Stimulated activated CD4-positive, alpha-beta T cell treated with anti-CD3 and anti-CD28 coated beads, Interleukin-15, amount 100 ng/mL, for 48 hours (primary cell): ENCODE results near the gene BUB3.
"Not testable (repeated sequence)": the region's sequence is repeated elsewhere in the genome, so short reads cannot be mapped to it uniquely, and the experiment has no call there.

Experiments used
- DNase-seq, 2 donors: peaks; one replicate each; pipeline ENCODE4 v3.0.0-alpha.2; 2020; ENCODE audit warnings: low read depth in 2 of 2

Gene BUB3

DNA sequence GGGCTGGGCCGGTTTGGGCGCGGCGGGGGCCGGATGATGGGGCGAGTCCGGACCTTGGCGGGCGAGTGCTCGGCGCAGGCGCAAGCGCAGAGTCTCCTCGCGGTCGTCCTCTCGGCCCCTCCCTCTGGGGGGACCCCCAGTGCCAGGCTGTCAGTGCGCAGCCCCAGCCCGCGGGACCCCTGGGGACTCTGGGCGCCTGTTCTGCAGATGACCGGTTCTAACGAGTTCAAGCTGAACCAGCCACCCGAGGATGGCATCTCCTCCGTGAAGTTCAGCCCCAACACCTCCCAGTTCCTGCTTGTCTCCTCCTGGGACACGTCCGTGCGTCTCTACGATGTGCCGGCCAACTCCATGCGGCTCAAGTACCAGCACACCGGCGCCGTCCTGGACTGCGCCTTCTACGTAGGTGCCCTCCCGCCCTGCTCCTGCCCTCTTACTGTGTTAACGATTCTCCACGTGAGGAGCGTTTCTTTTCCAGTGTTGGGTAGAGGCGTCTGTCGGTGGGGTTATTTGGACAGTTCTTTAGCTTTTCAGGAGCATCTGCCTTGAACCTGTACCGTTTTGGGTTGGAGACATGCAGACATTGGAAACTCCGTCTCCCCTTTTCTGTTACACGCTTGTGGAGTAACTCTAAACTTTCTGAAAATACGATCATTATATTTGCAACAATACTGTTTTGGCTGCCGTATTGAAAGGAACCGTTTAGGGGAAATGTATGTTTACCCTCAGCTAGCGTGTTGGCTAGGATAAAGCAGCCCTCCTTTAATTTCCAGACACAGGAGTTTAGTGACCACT is 706 bp downstream of the BUB3 start:
- DNase-seq, result no peak

GRCh38 chr10:123156078-123156477 is 1.9 kb downstream of the BUB3 start:
- no peak for DNase-seq

- no peak for DNase-seq
Measured at GRCh38 chr10:123157210-123157609, 3.0 kb downstream of the BUB3 start.

GRCh38 chr10:123158682-123159081 is 4.5 kb downstream of the BUB3 start:
- no peak for DNase-seq

GRCh38 chr10:123160311-123160980 is 6.2 kb downstream of the BUB3 start:
- DNase-seq, result no peak

DNA sequence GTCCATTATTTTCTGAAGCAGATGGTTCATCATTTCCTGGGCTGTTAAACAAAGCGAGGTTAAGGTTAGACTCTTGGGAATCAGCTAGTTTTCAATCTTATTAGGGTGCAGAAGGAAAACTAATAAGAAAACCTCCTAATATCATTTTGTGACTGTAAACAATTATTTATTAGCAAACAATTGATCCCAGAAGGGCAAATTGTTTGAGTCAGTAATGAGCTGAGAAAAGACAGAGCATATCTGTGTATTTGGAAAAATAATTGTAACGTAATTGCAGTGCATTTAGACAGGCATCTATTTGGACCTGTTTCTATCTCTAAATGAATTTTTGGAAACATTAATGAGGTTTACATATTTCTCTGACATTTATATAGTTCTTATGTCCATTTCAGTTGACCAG is 10.1 kb downstream of the BUB3 start:
- no peak for DNase-seq

- no peak for DNase-seq
Measured at GRCh38 chr10:123165445-123166072, 11.4 kb downstream of the BUB3 start.

DNA sequence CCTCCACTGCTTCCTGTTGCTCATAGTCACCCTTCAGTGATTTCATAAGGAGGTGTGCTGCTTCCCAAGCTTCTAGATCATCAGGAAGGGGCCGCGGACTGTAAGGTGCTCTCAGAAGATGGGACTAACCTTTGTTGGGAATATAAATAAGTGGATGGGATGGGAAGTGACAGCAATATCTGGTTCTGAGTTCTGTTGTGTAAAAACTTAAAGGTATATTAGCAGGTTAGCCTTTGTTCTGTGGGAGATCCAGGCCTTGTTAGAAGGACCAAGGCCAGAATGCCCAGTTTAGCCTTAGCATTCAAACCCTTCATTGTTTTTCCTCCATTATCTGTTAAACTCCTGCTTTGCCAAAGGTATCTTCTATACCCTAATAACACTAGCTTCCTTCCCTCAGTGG is 12.4 kb downstream of the BUB3 start:
- DNase-seq, result no peak

- DNase-seq, result no peak
Measured at GRCh38 chr10:123170961-123171360, 16.8 kb downstream of the BUB3 start.

- DNase-seq, result not testable (repeated sequence)
Measured at GRCh38 chr10:123171616-123172015, 17.4 kb downstream of the BUB3 start.

- no peak for DNase-seq
Measured at GRCh38 chr10:123175389-123176387, 21.5 kb downstream of the BUB3 start.

GRCh38 chr10:123178390-123178789 is 24.2 kb downstream of the BUB3 start:
- DNase-seq, result not testable (repeated sequence)

GRCh38 chr10:123180101-123181090 is 26.2 kb downstream of the BUB3 start:
- no peak for DNase-seq

DNA sequence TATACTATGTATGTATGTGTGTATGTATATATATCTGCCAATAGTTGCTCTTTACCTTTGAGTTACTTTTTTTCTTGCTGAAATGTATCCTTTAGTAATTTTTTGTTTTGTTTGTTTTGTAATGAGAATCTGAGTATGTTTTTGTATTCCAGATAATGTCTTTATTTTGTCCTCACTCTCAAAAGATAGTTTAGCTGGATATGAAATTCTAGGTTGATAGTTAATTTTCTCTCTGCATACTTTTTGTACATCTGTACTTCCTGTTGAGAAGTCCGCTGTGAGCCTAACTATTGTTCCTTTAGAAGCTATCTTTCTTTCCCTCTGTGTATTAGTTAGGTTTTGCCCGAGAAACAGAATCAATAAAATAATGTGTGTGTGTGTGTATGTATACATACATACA is 29.5 kb downstream of the BUB3 start:
- no peak for DNase-seq

DNA sequence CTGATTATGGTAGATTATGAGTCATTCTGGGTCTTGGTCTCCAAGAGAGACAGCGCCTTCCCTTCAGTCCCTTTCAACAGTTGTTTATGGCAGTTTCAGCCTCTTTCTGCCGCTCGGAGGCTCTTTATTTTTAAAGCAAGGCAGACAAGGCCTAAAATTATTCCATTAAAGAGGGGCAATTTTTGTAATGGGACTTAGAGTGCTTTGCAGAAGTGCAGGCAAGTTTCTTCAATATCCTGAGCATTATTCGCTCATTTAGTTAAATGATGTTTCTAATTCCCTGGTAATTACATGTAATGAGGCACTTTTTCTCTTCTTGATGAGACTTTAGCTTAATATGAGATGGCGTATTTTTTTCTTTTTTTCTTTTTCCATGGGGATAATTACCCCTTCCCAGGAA is 33.6 kb downstream of the BUB3 start:
- no peak for DNase-seq

DNA sequence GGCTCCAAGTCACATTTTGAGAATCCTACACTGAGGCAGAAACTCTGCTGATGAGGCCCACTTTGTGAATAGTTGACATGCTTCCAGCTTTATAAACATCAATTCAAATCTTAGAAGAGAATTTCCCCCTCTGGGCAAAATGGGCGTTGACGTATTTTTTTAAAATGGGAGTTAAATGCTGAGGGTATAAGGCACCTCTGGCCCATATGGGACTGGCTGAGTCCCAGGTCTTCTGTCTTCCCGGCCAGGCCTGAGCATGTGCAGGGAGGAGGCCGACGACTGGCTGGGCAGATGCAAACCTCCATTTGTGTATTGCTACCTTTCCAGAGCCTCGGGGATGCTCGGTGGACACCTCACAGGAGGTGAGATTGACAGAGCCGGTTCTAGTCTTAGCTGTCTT is 37.7 kb downstream of the BUB3 start:
- DNase-seq, result no peak

- DNase-seq, result no peak
Measured at GRCh38 chr10:123194056-123194455, 39.9 kb downstream of the BUB3 start.

DNA sequence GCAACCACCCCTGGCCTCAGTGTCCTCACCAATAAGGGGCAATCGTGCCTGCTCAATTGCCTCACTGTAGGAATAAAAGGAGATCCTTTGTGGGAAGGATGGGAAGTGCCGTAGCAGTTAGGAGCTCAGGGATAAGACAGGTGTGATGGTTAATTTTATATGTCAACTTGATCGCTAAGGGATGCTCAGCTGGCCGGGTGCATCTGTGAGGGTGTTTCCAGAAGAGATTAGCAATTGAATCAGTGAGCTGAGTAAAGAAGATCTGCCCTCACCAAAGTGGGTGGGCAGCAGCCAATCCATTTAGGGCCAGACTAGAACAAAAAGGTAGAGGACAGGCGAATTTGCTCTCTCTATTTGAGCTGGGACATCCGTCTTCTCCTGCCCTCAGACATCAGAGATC is 46.3 kb downstream of the BUB3 start:
- DNase-seq, result no peak

- no peak for DNase-seq
Measured at GRCh38 chr10:123202506-123202905, 48.3 kb downstream of the BUB3 start.

GRCh38 chr10:123203393-123204126 is 49.4 kb downstream of the BUB3 start:
- no peak for DNase-seq
